Measurements from ENCODE around the gene YIPF5. TPM values are rescaled to one million over a fixed set of nuclear protein-coding genes. Genes with fewer than 3 reads are reported as not detected.

Gene YIPF5
- polyA plus RNA-seq, 1 donor (not counting 4 experiments of a cell fraction or from before 2014, with no cell fraction given): 83.9 TPM

GRCh38 chr5:144114571-144114970 is 55.9 kb downstream of the YIPF5 start:
- H3K4me3 ChIP-seq (ENCODE audit: control insufficient read depth in 2 of 3, extremely low read depth in 1 of 3, insufficient read depth in 2 of 3, low read depth in 1 of 3, low read length in 3 of 3): no peak overlapping the region
- H3K79me2 ChIP-seq (ENCODE audit: control insufficient read depth, insufficient read depth, low read length): no peaks in the 10 kb centered on the region
- H3K4me1 ChIP-seq (ENCODE audit: control insufficient read depth, extremely low read depth, insufficient read depth, low read length): no peaks in the 10 kb centered on the region
- FAIRE-seq: no peak
- no peaks in the 10 kb centered on the region for H4K20me1 ChIP-seq (ENCODE audit: control insufficient read depth, extremely low read depth, insufficient read depth, low read length)
- TF ChIP-seq CTCF (optimal IDR thresholded peaks at IDR 0.05 in 1 of 3, IDR thresholded peaks at IDR 0.05 in 1 of 3, conservative IDR thresholded peaks at IDR 0.05 in 1 of 3; ENCODE audit: extremely low read depth in 1 of 3, insufficient read depth in 2 of 3, low read length in 3 of 3): no peak
- H3K27me3 ChIP-seq (ENCODE audit: control insufficient read depth, extremely low read depth, insufficient read depth, low read length): no peaks in the 10 kb centered on the region
- dilution Hi-C loops (cut with MboI; ENCODE audit: extremely low pct_ligation_motif_present, low sequenced_read_pairs): no loop called here
- no peaks in the 10 kb centered on the region for H3K9me1 ChIP-seq (ENCODE audit: control insufficient read depth, extremely low read depth, insufficient read depth, low read length)
- DNase-seq (ENCODE audit: low read depth, low spot score): no peak
- no peak overlapping the region for H3K4me2 ChIP-seq (ENCODE audit: control insufficient read depth, extremely low read depth, insufficient read depth, low read depth, low read length)
- H3K9me3 ChIP-seq (ENCODE audit: control insufficient read depth, low read depth, low read length): no peaks in the 10 kb centered on the region
- no peak overlapping the region for H2AFZ ChIP-seq (ENCODE audit: control insufficient read depth, low read length)
- no peak overlapping the region for H3K27ac ChIP-seq (ENCODE audit: control insufficient read depth, insufficient read depth, low read length)
- H3K36me3 ChIP-seq (ENCODE audit: control insufficient read depth in 2 of 2, extremely low read depth in 1 of 2, insufficient read depth in 2 of 2, low read length in 2 of 2): no peaks in the 10 kb centered on the region
- H3K9ac ChIP-seq (ENCODE audit: control insufficient read depth, extremely low read depth, insufficient read depth, low read length): no peak overlapping the region

Small RNA genes within 50 kb of the gene (small RNA-seq; reads per million reads assigned to genes)
- 0 reads per million in 3 experiments for gene RN7SL87P (ENCODE audit: insufficient read length in 3 of 3, low read depth in 3 of 3, low replicate concordance in 1 of 3)

Other genes starting within 250 kb of the YIPF5 start
- 0.02 to 0.08 TPM (median 0.04 TPM) in 3 replicates for gene KCTD16, start 214 bp upstream of the YIPF5 start, polyA plus RNA-seq

Measured in keratinocyte (primary cell).